HUES6 (cell line): ENCODE data around the gene RPLP2.

ENCODE experiments used
- H3K27ac ChIP-seq: 2 replicates; pipeline ENCODE4 v1.7.0; 2013; ENCODE audit warnings: low read depth, mild to moderate bottlenecking, low read length, inconsistent platforms
- H3K27me3 ChIP-seq: 2 replicates; pipeline ENCODE4 v1.6.1; 2013; ENCODE audit warnings: low read length; ENCODE audit not compliant: control insufficient read depth, insufficient read depth
- H3K36me3 ChIP-seq: 2 replicates; pipeline ENCODE4 v1.6.1; 2013; ENCODE audit warnings: low read length; ENCODE audit not compliant: control insufficient read depth, insufficient read depth
- H3K4me1 ChIP-seq: 2 replicates; pipeline ENCODE4 v1.6.1; 2013; ENCODE audit warnings: low read length; ENCODE audit not compliant: control insufficient read depth, insufficient read depth
- H3K4me3 ChIP-seq: 2 replicates; pipeline ENCODE4 v1.5.1; 2013; ENCODE audit warnings: low read depth, low read length
- H3K9ac ChIP-seq: one replicate; pipeline ENCODE4 v1.6.1; 2013; ENCODE audit warnings: mild to moderate bottlenecking, low read length
- H3K9me3 ChIP-seq: 2 replicates; pipeline ENCODE4 v1.6.1; 2013; ENCODE audit warnings: low read depth, low read length; ENCODE audit not compliant: control insufficient read depth, insufficient read depth

The RPLP2 gene

GRCh38 chr11:812390-812789 lies 2.6 kb downstream of the RPLP2 start:
- Histone ChIP-seq H3K9ac (no peak overlapping the region), H3K9me3 (no peaks in the 10 kb centered on the region), H3K4me3 (no peak overlapping the region), H3K4me1 (peaks cover 11% of the 10 kb centered on the region; the same call in 1 of the 2 replicates), H3K27me3 (no peaks in the 10 kb centered on the region), H3K27ac (no peak overlapping the region), H3K36me3 (peaks cover 33% of the 10 kb centered on the region)

GRCh38 chr11:813072-813455 lies 3.3 kb downstream of the RPLP2 start:
- H3K9ac ChIP-seq, result peak overlapping the region; percentile 17
- no peaks in the 10 kb centered on the region for H3K27me3 ChIP-seq
- no peaks in the 10 kb centered on the region for H3K9me3 ChIP-seq
- H3K27ac ChIP-seq, result no peak overlapping the region
- H3K36me3 ChIP-seq, result peaks cover 33% of the 10 kb centered on the region
- H3K4me3 ChIP-seq, result no peak overlapping the region
- peaks cover 11% of the 10 kb centered on the region; the same call in 1 of the 2 replicates for H3K4me1 ChIP-seq

GRCh38 chr11:813456-814096 lies 3.8 kb downstream of the RPLP2 start:
- H3K9ac ChIP-seq, result peak overlapping the region; percentile 17
- H3K4me3 ChIP-seq, result no peak overlapping the region
- H3K36me3 ChIP-seq, result peaks cover 33% of the 10 kb centered on the region
- no peaks in the 10 kb centered on the region for H3K9me3 ChIP-seq
- H3K27ac ChIP-seq, result no peak overlapping the region
- H3K4me1 ChIP-seq, result peaks cover 13% of the 10 kb centered on the region
- H3K27me3 ChIP-seq, result no peaks in the 10 kb centered on the region

- H3K36me3 ChIP-seq, result peaks cover 32% of the 10 kb centered on the region
- no peaks in the 10 kb centered on the region for H3K27me3 ChIP-seq
- no peak overlapping the region for H3K9ac ChIP-seq
- no peak overlapping the region for H3K27ac ChIP-seq
- no peak overlapping the region for H3K4me3 ChIP-seq
- no peaks in the 10 kb centered on the region for H3K9me3 ChIP-seq
- peaks cover 17% of the 10 kb centered on the region for H3K4me1 ChIP-seq
These were observed 6.1 kb downstream of the RPLP2 start for GRCh38 chr11:815675-816432.

GRCh38 chr11:816433-816779 lies 6.6 kb downstream of the RPLP2 start:
- peaks cover 26% of the 10 kb centered on the region for H3K36me3 ChIP-seq
- no peaks in the 10 kb centered on the region for H3K9me3 ChIP-seq
- H3K9ac ChIP-seq, result no peak overlapping the region
- no peak overlapping the region for H3K4me3 ChIP-seq
- no peak overlapping the region for H3K27ac ChIP-seq
- peaks cover 12% of the 10 kb centered on the region for H3K4me1 ChIP-seq
- H3K27me3 ChIP-seq, result no peaks in the 10 kb centered on the region

GRCh38 chr11:818396-819128 lies 8.8 kb downstream of the RPLP2 start, which contains the start of gene PNPLA2:
TSS of gene PNPLA2 (plus strand) at chr11:818914. CDS start at chr11:819719, 805 bp downstream.
- Histone ChIP-seq H3K27me3 (no peaks in the 10 kb centered on the region; the same call in 1 of the 2 replicates), H3K4me3 (peak within 1 kb of the TSS; percentile 86), H3K9ac (peak within 1 kb of the TSS; percentile 84), H3K9me3 (no peaks in the 10 kb centered on the region), H3K27ac (no peak within 1 kb of the TSS), H3K4me1 (peaks cover 10% of the 10 kb centered on the region), H3K36me3 (peaks cover 13% of the 10 kb centered on the region)

- peaks cover 10% of the 10 kb centered on the region for H3K4me1 ChIP-seq
- H3K27ac ChIP-seq, result no peak overlapping the region
- H3K9me3 ChIP-seq, result no peaks in the 10 kb centered on the region
- peak overlapping the region; percentile 84 for H3K9ac ChIP-seq
- H3K36me3 ChIP-seq, result peaks cover 14% of the 10 kb centered on the region; the same call in 1 of the 2 replicates
- H3K27me3 ChIP-seq, result no peaks in the 10 kb centered on the region; the same call in 1 of the 2 replicates
- H3K4me3 ChIP-seq, result peak overlapping the region; percentile 86
These were observed 9.6 kb downstream of the RPLP2 start for GRCh38 chr11:819129-819931.

GRCh38 chr11:819943-820649 lies 10.3 kb downstream of the RPLP2 start:
- peaks cover under 1% of the 10 kb centered on the region; the same call in 1 of the 2 replicates for H3K27me3 ChIP-seq
- H3K9me3 ChIP-seq, result no peaks in the 10 kb centered on the region
- H3K27ac ChIP-seq, result no peak overlapping the region
- H3K9ac ChIP-seq, result peak overlapping the region; percentile 34
- H3K4me3 ChIP-seq, result peak overlapping the region; percentile 86
- H3K36me3 ChIP-seq, result peaks cover 16% of the 10 kb centered on the region; the same call in 1 of the 2 replicates
- peaks cover 10% of the 10 kb centered on the region for H3K4me1 ChIP-seq

GRCh38 chr11:820655-821511 lies 11.1 kb downstream of the RPLP2 start:
- Histone ChIP-seq H3K9me3 (no peaks in the 10 kb centered on the region), H3K9ac (no peak overlapping the region), H3K4me3 (peak overlapping the region; percentile 86), H3K27me3 (peaks cover 9% of the 10 kb centered on the region; the same call in 1 of the 2 replicates), H3K27ac (no peak overlapping the region), H3K36me3 (peaks cover 16% of the 10 kb centered on the region; the same call in 1 of the 2 replicates), H3K4me1 (peaks cover 10% of the 10 kb centered on the region)
